Neural cell (in vitro differentiated cells): ENCODE data around the gene CDC20. TPM values are rescaled to one million over a fixed set of nuclear protein-coding genes. Genes with fewer than 3 reads are reported as not detected.

ENCODE experiments used
- H2AFZ ChIP-seq: fragments of 200-600, 300-800 bp; sonication (generic), shearing (Covaris generic); 2 replicates; pipeline ENCODE4 v1.6.0; 2014; ENCODE audit warnings: low read depth, mild to moderate bottlenecking, antibody characterized with exemption, low read length, moderate library complexity
- H3F3A ChIP-seq: fragments of 200-600 bp; shearing (Covaris generic); 2 replicates; pipeline ENCODE4 v1.6.1; 2016; ENCODE audit warnings: mild to moderate bottlenecking, moderate library complexity, mixed read lengths, antibody characterized with exemption, low read length; ENCODE audit not compliant: insufficient read depth, poor library complexity, severe bottlenecking
- H3K27ac ChIP-seq: fragments of 200-600, 300-800 bp; sonication (generic), shearing (Covaris generic); 2 replicates; pipeline ENCODE4 v1.5.1; 2014; ENCODE audit warnings: mild to moderate bottlenecking, low read length, moderate library complexity
- H3K27me3 ChIP-seq: fragments of 300-800, 200-600 bp; sonication (generic), shearing (Covaris generic); 2 replicates; pipeline ENCODE4 v1.6.0; 2014; ENCODE audit warnings: mild to moderate bottlenecking, low read depth, low read length, moderate library complexity; ENCODE audit not compliant: insufficient read depth
- H3K36me3 ChIP-seq: fragments of 300-800, 200-600 bp; sonication (generic), shearing (Covaris generic); 2 replicates; pipeline ENCODE4 v1.5.1; 2014; ENCODE audit warnings: mild to moderate bottlenecking, antibody characterized with exemption, low read length, moderate library complexity; ENCODE audit not compliant: insufficient read depth
- H3K4me2 ChIP-seq: fragments of 300-800, 200-600 bp; sonication (generic), shearing (Covaris generic); 2 replicates; pipeline ENCODE4 v1.6.0; 2014; ENCODE audit warnings: mild to moderate bottlenecking, low read length
- H3K4me3 ChIP-seq: fragments of 300-800, 200-600 bp; sonication (generic), shearing (Covaris generic); 2 replicates; pipeline ENCODE4 v1.5.1; 2014; ENCODE audit warnings: mild to moderate bottlenecking, low read length, moderate library complexity
- H3K79me2 ChIP-seq: fragments of 200-600 bp; shearing (Covaris generic); replicated peaks from 2 replicates; pipeline ENCODE4 v1.6.0; 2014; ENCODE audit warnings: mild to moderate bottlenecking, low read length, moderate library complexity; ENCODE audit not compliant: insufficient read depth
- H3K9ac ChIP-seq: fragments of 300-800, 200-600 bp; sonication (generic), shearing (Covaris generic); 2 replicates; pipeline ENCODE4 v1.6.1; 2016; ENCODE audit warnings: mild to moderate bottlenecking, low read length, mixed read lengths
- H3K9me2 ChIP-seq: fragments of 200-600 bp; shearing (Covaris generic); 2 replicates; pipeline ENCODE4 v1.6.1; 2016; ENCODE audit warnings: mild to moderate bottlenecking, low read length, mixed read lengths; ENCODE audit not compliant: insufficient read depth
- H3K9me3 ChIP-seq: fragments of 200-600, 300-800 bp; sonication (generic), shearing (Covaris generic); 2 replicates; pipeline ENCODE4 v1.6.1; 2016; ENCODE audit warnings: mild to moderate bottlenecking, mixed run types, low read length, moderate library complexity, mixed read lengths
- H4K20me1 ChIP-seq: fragments of 200-600 bp; shearing (Covaris generic); 2 replicates; pipeline ENCODE4 v1.6.1; 2016; ENCODE audit warnings: mild to moderate bottlenecking, mixed run types; ENCODE audit not compliant: insufficient read depth
- EP300 ChIP-seq: fragments of 450-650 bp; conservative IDR thresholded peaks from 2 replicates; pipeline ENCODE4 v1.6.1; 2014; ENCODE audit warnings: antibody characterized with exemption, mild to moderate bottlenecking, moderate library complexity; ENCODE audit not compliant: poor library complexity, severe bottlenecking
- EZH2 ChIP-seq: fragments of 200-600, 300-800 bp; shearing (Covaris generic), sonication (generic); IDR thresholded peaks from 2 replicates; pipeline ENCODE4 v1.6.1; 2014; ENCODE audit warnings: antibody characterized with exemption, low read length, borderline replicate concordance, mild to moderate bottlenecking; ENCODE audit not compliant: insufficient read depth, poor library complexity, severe bottlenecking
- MXI1 ChIP-seq: fragments of 450-650 bp; conservative IDR thresholded peaks from 2 replicates; pipeline ENCODE4 v1.6.1; 2014; ENCODE audit warnings: antibody characterized with exemption, mild to moderate bottlenecking; ENCODE audit not compliant: poor library complexity, severe bottlenecking
- POLR2AphosphoS5 ChIP-seq: IDR thresholded peaks from 2 replicates; pipeline ENCODE4 v1.6.1; 2012
- RAD21 ChIP-seq: fragments of 450-650 bp; conservative IDR thresholded peaks from 2 replicates; pipeline ENCODE4 v1.6.1; 2014; ENCODE audit warnings: antibody characterized with exemption, mild to moderate bottlenecking, moderate library complexity
- SMC3 ChIP-seq: fragments of 450-650 bp; conservative IDR thresholded peaks from 2 replicates; pipeline ENCODE4 v1.6.1; 2014; ENCODE audit warnings: antibody characterized with exemption, mild to moderate bottlenecking, moderate library complexity; ENCODE audit not compliant: poor library complexity
- TAF1 ChIP-seq: IDR thresholded peaks from 2 replicates; pipeline ENCODE4 v1.6.1; 2012; ENCODE audit warnings: low read depth
- polyA plus RNA-seq: library from polyadenylated mRNA; depleted of rRNA; stranded (reverse); fragments of >200 nt; gene quantifications from 2 replicates; pipeline ENCODE4 v1.2.3, GENCODE V29; 2014
- TF ChIP-seq, protein P1 (sequence below): fragments of 450-650 bp; IDR thresholded peaks from 2 replicates; pipeline ENCODE4 v1.5.1; 2014; ENCODE audit warnings: antibody characterized with exemption, mild to moderate bottlenecking, moderate library complexity; ENCODE audit not compliant: poor library complexity, severe bottlenecking
- TF ChIP-seq, protein P2 (sequence below): IDR thresholded peaks from 2 replicates; pipeline ENCODE4 v1.6.1; 2012; ENCODE audit warnings: borderline replicate concordance

Gene CDC20
- polyA plus RNA-seq, 1 donor from 2014 or later = 2.8 TPM

DNA sequence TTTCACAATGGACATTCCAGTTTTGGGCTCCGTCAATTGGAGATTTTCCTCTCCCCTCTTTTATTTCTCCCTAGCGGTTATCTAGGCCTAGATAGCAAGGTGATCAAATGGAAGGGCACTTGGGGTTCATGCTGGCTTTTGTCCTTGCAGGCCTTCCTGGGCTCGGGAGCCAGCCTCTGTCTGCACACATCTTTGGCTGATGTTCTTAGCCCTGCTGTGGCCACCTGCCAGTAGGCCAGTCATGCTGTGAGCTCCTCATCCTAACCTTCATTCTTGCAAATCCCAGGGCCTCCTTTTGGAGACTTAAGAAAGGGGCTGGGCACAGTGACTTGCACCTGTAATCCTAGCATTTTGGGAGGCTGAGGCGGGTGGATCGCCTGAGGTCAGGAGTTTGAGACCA lies 44.5 kb upstream of the CDC20 start:
- Histone ChIP-seq H3K27me3 (no peaks in the 10 kb centered on the region), H3K36me3 (no peaks in the 10 kb centered on the region), H4K20me1 (no peaks in the 10 kb centered on the region), H3K27ac (no peak overlapping the region), H3K79me2 (no peaks in the 10 kb centered on the region), H3K9ac (no peak overlapping the region), H3K9me2 (no peaks in the 10 kb centered on the region), H3F3A (no peaks in the 10 kb centered on the region), H3K9me3 (no peaks in the 10 kb centered on the region), H3K4me3 (no peak overlapping the region), H2AFZ (no peak overlapping the region), H3K4me2 (no peak overlapping the region)
- no peak for TF ChIP-seq TAF1
- no peak for TF ChIP-seq SMC3
- TF ChIP-seq EP300 = no peak
- TF ChIP-seq, protein P1, sequence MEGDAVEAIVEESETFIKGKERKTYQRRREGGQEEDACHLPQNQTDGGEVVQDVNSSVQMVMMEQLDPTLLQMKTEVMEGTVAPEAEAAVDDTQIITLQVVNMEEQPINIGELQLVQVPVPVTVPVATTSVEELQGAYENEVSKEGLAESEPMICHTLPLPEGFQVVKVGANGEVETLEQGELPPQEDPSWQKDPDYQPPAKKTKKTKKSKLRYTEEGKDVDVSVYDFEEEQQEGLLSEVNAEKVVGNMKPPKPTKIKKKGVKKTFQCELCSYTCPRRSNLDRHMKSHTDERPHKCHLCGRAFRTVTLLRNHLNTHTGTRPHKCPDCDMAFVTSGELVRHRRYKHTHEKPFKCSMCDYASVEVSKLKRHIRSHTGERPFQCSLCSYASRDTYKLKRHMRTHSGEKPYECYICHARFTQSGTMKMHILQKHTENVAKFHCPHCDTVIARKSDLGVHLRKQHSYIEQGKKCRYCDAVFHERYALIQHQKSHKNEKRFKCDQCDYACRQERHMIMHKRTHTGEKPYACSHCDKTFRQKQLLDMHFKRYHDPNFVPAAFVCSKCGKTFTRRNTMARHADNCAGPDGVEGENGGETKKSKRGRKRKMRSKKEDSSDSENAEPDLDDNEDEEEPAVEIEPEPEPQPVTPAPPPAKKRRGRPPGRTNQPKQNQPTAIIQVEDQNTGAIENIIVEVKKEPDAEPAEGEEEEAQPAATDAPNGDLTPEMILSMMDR = no peak
- no peak for TF ChIP-seq EZH2
- no peak for TF ChIP-seq POLR2AphosphoS5
- TF ChIP-seq, protein P2, sequence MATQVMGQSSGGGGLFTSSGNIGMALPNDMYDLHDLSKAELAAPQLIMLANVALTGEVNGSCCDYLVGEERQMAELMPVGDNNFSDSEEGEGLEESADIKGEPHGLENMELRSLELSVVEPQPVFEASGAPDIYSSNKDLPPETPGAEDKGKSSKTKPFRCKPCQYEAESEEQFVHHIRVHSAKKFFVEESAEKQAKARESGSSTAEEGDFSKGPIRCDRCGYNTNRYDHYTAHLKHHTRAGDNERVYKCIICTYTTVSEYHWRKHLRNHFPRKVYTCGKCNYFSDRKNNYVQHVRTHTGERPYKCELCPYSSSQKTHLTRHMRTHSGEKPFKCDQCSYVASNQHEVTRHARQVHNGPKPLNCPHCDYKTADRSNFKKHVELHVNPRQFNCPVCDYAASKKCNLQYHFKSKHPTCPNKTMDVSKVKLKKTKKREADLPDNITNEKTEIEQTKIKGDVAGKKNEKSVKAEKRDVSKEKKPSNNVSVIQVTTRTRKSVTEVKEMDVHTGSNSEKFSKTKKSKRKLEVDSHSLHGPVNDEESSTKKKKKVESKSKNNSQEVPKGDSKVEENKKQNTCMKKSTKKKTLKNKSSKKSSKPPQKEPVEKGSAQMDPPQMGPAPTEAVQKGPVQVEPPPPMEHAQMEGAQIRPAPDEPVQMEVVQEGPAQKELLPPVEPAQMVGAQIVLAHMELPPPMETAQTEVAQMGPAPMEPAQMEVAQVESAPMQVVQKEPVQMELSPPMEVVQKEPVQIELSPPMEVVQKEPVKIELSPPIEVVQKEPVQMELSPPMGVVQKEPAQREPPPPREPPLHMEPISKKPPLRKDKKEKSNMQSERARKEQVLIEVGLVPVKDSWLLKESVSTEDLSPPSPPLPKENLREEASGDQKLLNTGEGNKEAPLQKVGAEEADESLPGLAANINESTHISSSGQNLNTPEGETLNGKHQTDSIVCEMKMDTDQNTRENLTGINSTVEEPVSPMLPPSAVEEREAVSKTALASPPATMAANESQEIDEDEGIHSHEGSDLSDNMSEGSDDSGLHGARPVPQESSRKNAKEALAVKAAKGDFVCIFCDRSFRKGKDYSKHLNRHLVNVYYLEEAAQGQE = no peak
- no peak for TF ChIP-seq MXI1
- TF ChIP-seq RAD21 = no peak

DNA sequence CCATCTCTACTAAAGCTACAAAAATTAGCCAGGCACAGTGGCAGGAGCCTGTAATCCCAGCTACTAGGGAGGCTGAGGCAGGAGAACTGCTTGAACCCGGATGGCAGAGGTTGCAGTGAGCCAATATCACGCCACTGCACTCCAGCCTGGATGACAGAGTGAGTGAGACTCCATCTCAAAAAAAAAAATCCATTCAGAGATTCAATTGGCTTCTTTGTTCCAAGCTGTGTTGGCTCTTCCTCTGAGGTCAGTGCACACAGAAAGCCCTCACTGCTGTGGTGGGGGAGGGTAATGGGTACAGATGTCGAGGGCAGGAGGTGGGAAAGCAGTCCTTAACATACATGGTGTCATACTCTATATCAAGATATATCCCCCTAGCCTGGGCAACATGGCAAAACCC lies 43.3 kb upstream of the CDC20 start:
- Histone ChIP-seq H3K9me3 (no peaks in the 10 kb centered on the region), H3K27ac (no peak overlapping the region), H3K9me2 (no peaks in the 10 kb centered on the region), H3K9ac (no peak overlapping the region), H3K79me2 (no peaks in the 10 kb centered on the region), H4K20me1 (no peaks in the 10 kb centered on the region), H3F3A (no peaks in the 10 kb centered on the region), H3K4me2 (no peak overlapping the region), H3K4me3 (no peak overlapping the region), H3K27me3 (no peaks in the 10 kb centered on the region), H3K36me3 (no peaks in the 10 kb centered on the region), H2AFZ (no peak overlapping the region)
- TF ChIP-seq, protein P1 = no peak
- TF ChIP-seq POLR2AphosphoS5 = no peak
- no peak for TF ChIP-seq EZH2
- no peak for TF ChIP-seq MXI1
- TF ChIP-seq RAD21 = no peak
- TF ChIP-seq, protein P2 = no peak
- TF ChIP-seq TAF1 = no peak
- TF ChIP-seq SMC3 = no peak
- no peak for TF ChIP-seq EP300
